NB4 (cell line): ENCODE results near the gene HELLS.
A peak's percentile ranks its signal among the peaks of the same experiment; 100 is the strongest.
"Not testable (repeated sequence)": the region's sequence is repeated elsewhere in the genome, so short reads cannot be mapped to it uniquely, and the experiment has no call there.

Experiments
- DNase-seq: peaks from one replicate; pipeline ENCODE4 v3.0.0; 2010; ENCODE audit warnings: low read depth
- H3K4me3 ChIP-seq: one replicate; pipeline ENCODE4 v1.5.1; 2011; ENCODE audit warnings: mild to moderate bottlenecking, low read depth, low read length, moderate library complexity
- MYC ChIP-seq: IDR thresholded peaks from 2 replicates; pipeline ENCODE4 v1.6.1; 2011; ENCODE audit warnings: low read depth, low read length
- POLR2A ChIP-seq: IDR thresholded peaks from 2 replicates; pipeline ENCODE4 v1.6.1; 2011; ENCODE audit warnings: mild to moderate bottlenecking; ENCODE audit not compliant: insufficient read length; ENCODE audit errors: extremely low read depth
- TF ChIP-seq, protein P1 (sequence below): IDR thresholded peaks from 2 replicates; pipeline ENCODE4 v1.6.1; 2011; ENCODE audit warnings: low read depth, low read length
- TF ChIP-seq, protein P2 (sequence below): IDR thresholded peaks from one replicate; pipeline ENCODE4 v1.5.1; 2012; ENCODE audit warnings: low read depth, low read length

HELLS gene

DNA sequence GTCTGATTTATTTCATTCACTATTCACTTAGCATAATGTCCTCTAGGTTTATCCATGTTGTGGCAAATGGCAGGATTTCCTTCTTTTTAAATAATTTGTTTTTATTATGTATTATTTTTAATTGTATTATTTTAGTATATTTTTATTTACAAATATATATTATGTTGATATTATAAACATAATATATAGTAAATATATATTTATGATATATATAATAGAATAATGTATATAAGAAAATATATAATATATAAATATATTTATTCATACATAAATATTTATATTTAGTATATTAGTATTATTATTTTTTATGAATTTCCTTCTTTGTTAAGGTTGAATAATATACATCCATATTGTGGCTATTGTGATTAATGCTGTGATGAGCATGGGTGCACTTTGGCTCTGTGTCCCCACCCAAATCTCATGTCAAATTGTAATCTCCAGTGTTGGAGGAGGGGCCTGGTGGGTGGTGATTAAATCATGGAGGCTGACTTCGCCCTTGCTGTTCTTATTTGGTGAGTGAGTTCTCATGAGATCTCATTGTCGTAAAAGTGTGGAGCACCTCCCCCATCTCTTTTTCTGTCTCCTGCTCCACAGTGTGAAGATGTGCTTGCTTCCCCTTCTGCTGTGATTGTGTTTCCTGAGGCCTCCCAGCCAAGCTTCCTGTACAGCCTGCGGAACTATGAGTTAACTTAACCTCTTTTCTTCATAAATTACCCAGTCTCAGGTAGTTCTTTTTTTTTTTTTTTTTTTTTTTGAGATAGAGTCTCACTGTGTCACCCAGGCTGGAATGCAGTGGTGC, 85.7 kb downstream of the HELLS start:
- peak; percentile 6 for DNase-seq
- H3K4me3 ChIP-seq: no peak overlapping the region
- no peak for TF ChIP-seq POLR2A
- TF ChIP-seq, protein P1, sequence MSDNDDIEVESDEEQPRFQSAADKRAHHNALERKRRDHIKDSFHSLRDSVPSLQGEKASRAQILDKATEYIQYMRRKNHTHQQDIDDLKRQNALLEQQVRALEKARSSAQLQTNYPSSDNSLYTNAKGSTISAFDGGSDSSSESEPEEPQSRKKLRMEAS: no peak
- TF ChIP-seq MYC: no peak
- TF ChIP-seq, protein P2, sequence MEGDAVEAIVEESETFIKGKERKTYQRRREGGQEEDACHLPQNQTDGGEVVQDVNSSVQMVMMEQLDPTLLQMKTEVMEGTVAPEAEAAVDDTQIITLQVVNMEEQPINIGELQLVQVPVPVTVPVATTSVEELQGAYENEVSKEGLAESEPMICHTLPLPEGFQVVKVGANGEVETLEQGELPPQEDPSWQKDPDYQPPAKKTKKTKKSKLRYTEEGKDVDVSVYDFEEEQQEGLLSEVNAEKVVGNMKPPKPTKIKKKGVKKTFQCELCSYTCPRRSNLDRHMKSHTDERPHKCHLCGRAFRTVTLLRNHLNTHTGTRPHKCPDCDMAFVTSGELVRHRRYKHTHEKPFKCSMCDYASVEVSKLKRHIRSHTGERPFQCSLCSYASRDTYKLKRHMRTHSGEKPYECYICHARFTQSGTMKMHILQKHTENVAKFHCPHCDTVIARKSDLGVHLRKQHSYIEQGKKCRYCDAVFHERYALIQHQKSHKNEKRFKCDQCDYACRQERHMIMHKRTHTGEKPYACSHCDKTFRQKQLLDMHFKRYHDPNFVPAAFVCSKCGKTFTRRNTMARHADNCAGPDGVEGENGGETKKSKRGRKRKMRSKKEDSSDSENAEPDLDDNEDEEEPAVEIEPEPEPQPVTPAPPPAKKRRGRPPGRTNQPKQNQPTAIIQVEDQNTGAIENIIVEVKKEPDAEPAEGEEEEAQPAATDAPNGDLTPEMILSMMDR: no peak

DNA sequence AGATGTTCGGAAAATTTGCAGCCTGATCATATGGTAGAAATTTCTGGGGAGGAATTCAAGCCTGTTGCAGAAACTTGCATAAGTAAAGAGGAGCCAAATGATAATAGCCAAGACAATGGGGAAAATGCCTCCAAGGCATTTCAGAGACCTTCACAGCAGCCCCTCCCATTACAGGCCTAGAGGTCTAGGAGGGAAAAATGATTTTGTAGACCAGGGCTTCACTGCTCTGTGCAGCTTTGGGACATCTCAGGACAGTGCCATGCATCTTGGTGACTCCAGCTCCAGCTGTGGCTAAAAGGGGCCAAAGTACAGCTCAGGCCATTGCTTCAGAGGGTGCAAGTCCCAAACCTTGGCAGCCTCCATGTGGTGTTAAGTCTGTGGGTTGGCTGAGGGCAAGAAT, 87.4 kb downstream of the HELLS start:
- TF ChIP-seq POLR2A (no peak), MYC (no peak)
- TF ChIP-seq, protein P1: no peak
- TF ChIP-seq, protein P2: no peak
- DNase-seq: no peak
- H3K4me3 ChIP-seq: no peak overlapping the region

DNA sequence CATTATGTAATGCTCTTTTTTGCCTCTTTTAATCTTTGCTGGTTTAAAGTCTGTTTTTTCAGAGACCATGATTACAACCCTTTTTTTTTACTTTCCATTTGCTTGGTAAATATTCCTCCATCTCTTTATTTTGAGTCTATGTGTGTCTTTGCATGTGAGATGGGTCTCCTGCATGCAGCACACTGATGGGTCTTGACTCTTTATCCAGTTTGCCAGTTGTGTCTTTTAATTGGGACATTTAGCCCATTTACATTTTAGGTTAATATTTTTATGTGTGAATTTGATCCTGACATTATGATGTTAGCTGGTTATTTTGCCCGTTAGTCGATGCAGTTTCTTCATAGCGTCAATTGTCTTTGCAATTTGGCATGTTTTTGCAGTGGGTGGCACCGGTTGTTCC, 92.5 kb downstream of the HELLS start:
- H3K4me3 ChIP-seq, DNase-seq: not testable (repeated sequence)

DNA sequence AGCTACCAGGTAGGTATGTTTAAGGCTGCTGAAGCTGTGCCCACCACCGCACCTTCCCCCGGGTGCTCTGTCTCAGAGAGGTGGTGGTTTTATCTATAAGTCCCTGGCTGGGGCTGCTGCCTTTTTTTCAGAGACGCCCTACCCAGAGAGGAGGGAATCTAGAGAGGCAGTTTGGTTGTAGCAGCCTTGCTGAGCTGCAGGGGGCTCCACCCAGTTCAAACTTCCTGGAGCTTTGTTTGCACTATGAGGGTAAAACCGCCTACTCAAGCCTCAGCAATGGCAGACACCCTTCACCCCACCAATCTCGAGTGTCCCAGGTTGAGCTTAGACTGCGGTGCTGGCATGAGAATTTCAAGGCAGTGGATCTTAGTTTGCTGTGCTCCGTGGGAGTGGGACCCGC, 94.3 kb downstream of the HELLS start:
- no peak for DNase-seq
- TF ChIP-seq, protein P2: no peak
- no peak for TF ChIP-seq POLR2A
- TF ChIP-seq, protein P1: no peak
- no peak for TF ChIP-seq MYC
- no peak overlapping the region for H3K4me3 ChIP-seq

DNA sequence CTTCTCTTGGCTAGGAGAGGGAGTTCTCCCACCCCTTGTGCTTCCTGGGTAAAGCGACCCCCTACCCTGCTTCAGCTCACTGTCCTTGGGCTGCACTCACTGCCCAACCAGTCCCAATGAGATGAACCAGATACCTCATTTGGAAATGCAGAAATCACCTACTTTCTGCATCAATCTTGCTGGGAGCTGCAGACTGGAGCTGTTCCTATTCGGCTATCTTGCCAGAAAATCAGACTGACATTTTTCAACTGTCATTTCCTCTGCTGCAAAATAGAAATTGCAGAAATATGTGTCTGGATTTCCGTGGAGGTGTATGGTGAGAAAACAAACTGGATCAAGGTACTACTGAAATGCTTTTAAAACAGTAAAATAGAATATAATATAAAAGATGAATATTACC, 95.0 kb downstream of the HELLS start:
- DNase-seq: no peak

DNA sequence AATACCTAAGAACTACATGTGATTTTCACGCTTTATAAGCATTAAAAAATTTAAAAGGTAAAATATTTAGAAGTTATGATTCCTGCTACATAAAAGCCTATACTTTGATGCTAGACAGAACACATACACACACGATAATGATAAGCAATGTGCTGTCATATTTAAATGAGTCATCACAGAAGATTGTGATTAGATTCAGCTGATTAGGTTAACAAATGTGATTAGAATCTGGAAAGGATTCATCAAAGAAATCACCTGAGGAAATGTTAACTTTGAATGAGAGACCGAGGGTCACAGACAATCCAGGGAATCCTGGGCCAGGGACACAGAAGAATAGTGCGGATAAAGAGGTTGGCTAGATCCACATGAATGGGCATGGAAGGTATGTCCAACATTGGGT, 95.9 kb downstream of the HELLS start:
- DNase-seq: no peak
- no peak overlapping the region for H3K4me3 ChIP-seq
- TF ChIP-seq POLR2A (no peak), MYC (no peak)
- TF ChIP-seq, protein P1: no peak
- TF ChIP-seq, protein P2: no peak

More for the DNA sequence above, 95.0 kb downstream of the HELLS start:
- H3K4me3 ChIP-seq: no peak overlapping the region
- TF ChIP-seq, protein P2: no peak
- TF ChIP-seq POLR2A: no peak
- no peak for TF ChIP-seq MYC
- TF ChIP-seq, protein P1: no peak
